Neural cell (in vitro differentiated cells): Measurements from ENCODE around the gene RAB17. TPM values are rescaled to one million over a fixed set of nuclear protein-coding genes. Genes with fewer than 3 reads are reported as not detected.

ENCODE experiments used
- H2AFZ ChIP-seq: fragments of 200-600, 300-800 bp; sonication (generic), shearing (Covaris generic); 2 replicates; pipeline ENCODE4 v1.6.0; 2014; ENCODE audit warnings: low read depth, mild to moderate bottlenecking, antibody characterized with exemption, low read length, moderate library complexity
- H3F3A ChIP-seq: fragments of 200-600 bp; shearing (Covaris generic); 2 replicates; pipeline ENCODE4 v1.6.1; 2016; ENCODE audit warnings: mild to moderate bottlenecking, moderate library complexity, mixed read lengths, antibody characterized with exemption, low read length; ENCODE audit not compliant: insufficient read depth, poor library complexity, severe bottlenecking
- H3K27ac ChIP-seq: fragments of 200-600, 300-800 bp; sonication (generic), shearing (Covaris generic); 2 replicates; pipeline ENCODE4 v1.5.1; 2014; ENCODE audit warnings: mild to moderate bottlenecking, low read length, moderate library complexity
- H3K27me3 ChIP-seq: fragments of 300-800, 200-600 bp; sonication (generic), shearing (Covaris generic); 2 replicates; pipeline ENCODE4 v1.6.0; 2014; ENCODE audit warnings: mild to moderate bottlenecking, low read depth, low read length, moderate library complexity; ENCODE audit not compliant: insufficient read depth
- H3K36me3 ChIP-seq: fragments of 300-800, 200-600 bp; sonication (generic), shearing (Covaris generic); 2 replicates; pipeline ENCODE4 v1.5.1; 2014; ENCODE audit warnings: mild to moderate bottlenecking, antibody characterized with exemption, low read length, moderate library complexity; ENCODE audit not compliant: insufficient read depth
- H3K4me2 ChIP-seq: fragments of 300-800, 200-600 bp; sonication (generic), shearing (Covaris generic); 2 replicates; pipeline ENCODE4 v1.6.0; 2014; ENCODE audit warnings: mild to moderate bottlenecking, low read length
- H3K4me3 ChIP-seq: fragments of 300-800, 200-600 bp; sonication (generic), shearing (Covaris generic); 2 replicates; pipeline ENCODE4 v1.5.1; 2014; ENCODE audit warnings: mild to moderate bottlenecking, low read length, moderate library complexity
- H3K79me2 ChIP-seq: fragments of 200-600 bp; shearing (Covaris generic); replicated peaks from 2 replicates; pipeline ENCODE4 v1.6.0; 2014; ENCODE audit warnings: mild to moderate bottlenecking, low read length, moderate library complexity; ENCODE audit not compliant: insufficient read depth
- H3K9ac ChIP-seq: fragments of 300-800, 200-600 bp; sonication (generic), shearing (Covaris generic); 2 replicates; pipeline ENCODE4 v1.6.1; 2016; ENCODE audit warnings: mild to moderate bottlenecking, low read length, mixed read lengths
- H3K9me2 ChIP-seq: fragments of 200-600 bp; shearing (Covaris generic); 2 replicates; pipeline ENCODE4 v1.6.1; 2016; ENCODE audit warnings: mild to moderate bottlenecking, low read length, mixed read lengths; ENCODE audit not compliant: insufficient read depth
- H3K9me3 ChIP-seq: fragments of 200-600, 300-800 bp; sonication (generic), shearing (Covaris generic); 2 replicates; pipeline ENCODE4 v1.6.1; 2016; ENCODE audit warnings: mild to moderate bottlenecking, mixed run types, low read length, moderate library complexity, mixed read lengths
- H4K20me1 ChIP-seq: fragments of 200-600 bp; shearing (Covaris generic); 2 replicates; pipeline ENCODE4 v1.6.1; 2016; ENCODE audit warnings: mild to moderate bottlenecking, mixed run types; ENCODE audit not compliant: insufficient read depth
- EP300 ChIP-seq: fragments of 450-650 bp; conservative IDR thresholded peaks from 2 replicates; pipeline ENCODE4 v1.6.1; 2014; ENCODE audit warnings: antibody characterized with exemption, mild to moderate bottlenecking, moderate library complexity; ENCODE audit not compliant: poor library complexity, severe bottlenecking
- EZH2 ChIP-seq: fragments of 200-600, 300-800 bp; shearing (Covaris generic), sonication (generic); IDR thresholded peaks from 2 replicates; pipeline ENCODE4 v1.6.1; 2014; ENCODE audit warnings: antibody characterized with exemption, low read length, borderline replicate concordance, mild to moderate bottlenecking; ENCODE audit not compliant: insufficient read depth, poor library complexity, severe bottlenecking
- MXI1 ChIP-seq: fragments of 450-650 bp; conservative IDR thresholded peaks from 2 replicates; pipeline ENCODE4 v1.6.1; 2014; ENCODE audit warnings: antibody characterized with exemption, mild to moderate bottlenecking; ENCODE audit not compliant: poor library complexity, severe bottlenecking
- POLR2AphosphoS5 ChIP-seq: IDR thresholded peaks from 2 replicates; pipeline ENCODE4 v1.6.1; 2012
- RAD21 ChIP-seq: fragments of 450-650 bp; conservative IDR thresholded peaks from 2 replicates; pipeline ENCODE4 v1.6.1; 2014; ENCODE audit warnings: antibody characterized with exemption, mild to moderate bottlenecking, moderate library complexity
- SMC3 ChIP-seq: fragments of 450-650 bp; conservative IDR thresholded peaks from 2 replicates; pipeline ENCODE4 v1.6.1; 2014; ENCODE audit warnings: antibody characterized with exemption, mild to moderate bottlenecking, moderate library complexity; ENCODE audit not compliant: poor library complexity
- TAF1 ChIP-seq: IDR thresholded peaks from 2 replicates; pipeline ENCODE4 v1.6.1; 2012; ENCODE audit warnings: low read depth
- polyA plus RNA-seq: library from polyadenylated mRNA; depleted of rRNA; stranded (reverse); fragments of >200 nt; gene quantifications from 2 replicates; pipeline ENCODE4 v1.2.3, GENCODE V29; 2014
- TF ChIP-seq, protein P1 (sequence below): fragments of 450-650 bp; IDR thresholded peaks from 2 replicates; pipeline ENCODE4 v1.5.1; 2014; ENCODE audit warnings: antibody characterized with exemption, mild to moderate bottlenecking, moderate library complexity; ENCODE audit not compliant: poor library complexity, severe bottlenecking
- TF ChIP-seq, protein P2 (sequence below): IDR thresholded peaks from 2 replicates; pipeline ENCODE4 v1.6.1; 2012; ENCODE audit warnings: borderline replicate concordance

The RAB17 gene
- polyA plus RNA-seq, 1 donor from 2014 or later = not detected

DNA sequence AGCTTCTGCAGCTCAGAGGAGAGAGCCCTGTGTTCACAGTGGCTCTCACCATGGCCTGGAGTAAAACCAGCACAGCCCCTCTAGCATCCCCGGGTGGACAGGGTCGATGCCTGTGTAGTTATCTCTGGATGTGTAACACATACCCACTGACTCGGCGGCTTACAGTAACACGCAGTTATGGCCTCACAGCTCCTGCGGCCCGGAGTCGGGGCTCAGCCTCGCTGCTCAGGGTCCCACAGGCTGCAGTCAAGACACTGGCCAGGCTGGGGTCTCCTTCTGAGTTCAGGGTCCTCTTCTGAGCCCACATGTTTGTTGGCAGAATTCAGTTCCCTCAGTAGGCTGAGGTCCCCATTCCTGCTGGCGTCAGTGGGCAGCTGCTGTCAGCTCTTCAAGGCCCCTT is 2.5 kb upstream of the RAB17 start:
- no peaks in the 10 kb centered on the region for H3K79me2 ChIP-seq
- H3K4me3 ChIP-seq = no peak overlapping the region
- H3K9ac ChIP-seq = no peak overlapping the region
- no peaks in the 10 kb centered on the region for H3K36me3 ChIP-seq
- H3K9me3 ChIP-seq = no peaks in the 10 kb centered on the region
- H3K27ac ChIP-seq = no peak overlapping the region
- H3K9me2 ChIP-seq = no peaks in the 10 kb centered on the region
- no peak overlapping the region for H2AFZ ChIP-seq
- H3K4me2 ChIP-seq = no peak overlapping the region
- H3F3A ChIP-seq = no peaks in the 10 kb centered on the region
- H3K27me3 ChIP-seq = no peaks in the 10 kb centered on the region
- no peaks in the 10 kb centered on the region for H4K20me1 ChIP-seq
- no peak for TF ChIP-seq TAF1
- no peak for TF ChIP-seq EP300
- TF ChIP-seq, protein P1, sequence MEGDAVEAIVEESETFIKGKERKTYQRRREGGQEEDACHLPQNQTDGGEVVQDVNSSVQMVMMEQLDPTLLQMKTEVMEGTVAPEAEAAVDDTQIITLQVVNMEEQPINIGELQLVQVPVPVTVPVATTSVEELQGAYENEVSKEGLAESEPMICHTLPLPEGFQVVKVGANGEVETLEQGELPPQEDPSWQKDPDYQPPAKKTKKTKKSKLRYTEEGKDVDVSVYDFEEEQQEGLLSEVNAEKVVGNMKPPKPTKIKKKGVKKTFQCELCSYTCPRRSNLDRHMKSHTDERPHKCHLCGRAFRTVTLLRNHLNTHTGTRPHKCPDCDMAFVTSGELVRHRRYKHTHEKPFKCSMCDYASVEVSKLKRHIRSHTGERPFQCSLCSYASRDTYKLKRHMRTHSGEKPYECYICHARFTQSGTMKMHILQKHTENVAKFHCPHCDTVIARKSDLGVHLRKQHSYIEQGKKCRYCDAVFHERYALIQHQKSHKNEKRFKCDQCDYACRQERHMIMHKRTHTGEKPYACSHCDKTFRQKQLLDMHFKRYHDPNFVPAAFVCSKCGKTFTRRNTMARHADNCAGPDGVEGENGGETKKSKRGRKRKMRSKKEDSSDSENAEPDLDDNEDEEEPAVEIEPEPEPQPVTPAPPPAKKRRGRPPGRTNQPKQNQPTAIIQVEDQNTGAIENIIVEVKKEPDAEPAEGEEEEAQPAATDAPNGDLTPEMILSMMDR = no peak
- TF ChIP-seq SMC3 = no peak
- no peak for TF ChIP-seq EZH2
- no peak for TF ChIP-seq MXI1
- TF ChIP-seq POLR2AphosphoS5 = no peak
- TF ChIP-seq, protein P2, sequence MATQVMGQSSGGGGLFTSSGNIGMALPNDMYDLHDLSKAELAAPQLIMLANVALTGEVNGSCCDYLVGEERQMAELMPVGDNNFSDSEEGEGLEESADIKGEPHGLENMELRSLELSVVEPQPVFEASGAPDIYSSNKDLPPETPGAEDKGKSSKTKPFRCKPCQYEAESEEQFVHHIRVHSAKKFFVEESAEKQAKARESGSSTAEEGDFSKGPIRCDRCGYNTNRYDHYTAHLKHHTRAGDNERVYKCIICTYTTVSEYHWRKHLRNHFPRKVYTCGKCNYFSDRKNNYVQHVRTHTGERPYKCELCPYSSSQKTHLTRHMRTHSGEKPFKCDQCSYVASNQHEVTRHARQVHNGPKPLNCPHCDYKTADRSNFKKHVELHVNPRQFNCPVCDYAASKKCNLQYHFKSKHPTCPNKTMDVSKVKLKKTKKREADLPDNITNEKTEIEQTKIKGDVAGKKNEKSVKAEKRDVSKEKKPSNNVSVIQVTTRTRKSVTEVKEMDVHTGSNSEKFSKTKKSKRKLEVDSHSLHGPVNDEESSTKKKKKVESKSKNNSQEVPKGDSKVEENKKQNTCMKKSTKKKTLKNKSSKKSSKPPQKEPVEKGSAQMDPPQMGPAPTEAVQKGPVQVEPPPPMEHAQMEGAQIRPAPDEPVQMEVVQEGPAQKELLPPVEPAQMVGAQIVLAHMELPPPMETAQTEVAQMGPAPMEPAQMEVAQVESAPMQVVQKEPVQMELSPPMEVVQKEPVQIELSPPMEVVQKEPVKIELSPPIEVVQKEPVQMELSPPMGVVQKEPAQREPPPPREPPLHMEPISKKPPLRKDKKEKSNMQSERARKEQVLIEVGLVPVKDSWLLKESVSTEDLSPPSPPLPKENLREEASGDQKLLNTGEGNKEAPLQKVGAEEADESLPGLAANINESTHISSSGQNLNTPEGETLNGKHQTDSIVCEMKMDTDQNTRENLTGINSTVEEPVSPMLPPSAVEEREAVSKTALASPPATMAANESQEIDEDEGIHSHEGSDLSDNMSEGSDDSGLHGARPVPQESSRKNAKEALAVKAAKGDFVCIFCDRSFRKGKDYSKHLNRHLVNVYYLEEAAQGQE = no peak
- TF ChIP-seq RAD21 = no peak

DNA sequence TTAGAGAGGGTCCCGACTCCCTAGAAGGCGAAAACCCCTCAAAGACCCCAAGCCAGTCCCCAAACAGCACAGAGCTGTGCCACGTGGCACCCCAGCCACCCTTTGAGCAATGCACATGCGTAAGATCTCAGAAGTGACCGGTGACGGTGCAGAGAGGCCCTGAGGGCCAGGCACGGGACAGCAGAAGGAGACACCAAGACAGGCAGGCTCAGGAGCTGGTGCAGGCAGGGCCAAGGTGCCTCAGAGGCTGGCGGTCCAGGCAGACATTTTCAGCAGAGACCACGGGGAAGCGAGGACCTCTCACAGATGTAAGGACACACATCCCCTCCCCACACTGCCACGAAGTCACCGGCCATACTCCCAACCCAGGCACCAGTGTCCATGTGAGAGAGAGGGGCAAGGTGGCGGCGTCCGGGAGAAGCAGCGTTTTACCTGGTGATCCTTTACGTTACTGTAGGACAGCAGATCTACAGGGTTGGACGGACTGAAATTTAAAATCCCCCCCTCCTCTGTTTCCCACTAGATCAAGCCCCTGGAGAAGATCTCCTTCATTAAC is 2.0 kb upstream of the RAB17 start:
- Histone ChIP-seq H3K79me2 (no peaks in the 10 kb centered on the region), H3K4me2 (no peak overlapping the region), H3K9me2 (no peaks in the 10 kb centered on the region), H3K9ac (no peak overlapping the region), H3K27me3 (no peaks in the 10 kb centered on the region), H3K4me3 (no peak overlapping the region), H2AFZ (no peak overlapping the region), H3K9me3 (no peaks in the 10 kb centered on the region), H4K20me1 (no peaks in the 10 kb centered on the region), H3K36me3 (no peaks in the 10 kb centered on the region), H3F3A (no peaks in the 10 kb centered on the region), H3K27ac (no peak overlapping the region)
- TF ChIP-seq, protein P1 = no peak
- TF ChIP-seq TAF1 (no peak), MXI1 (no peak)
